Myocyte (in vitro differentiated cells): ENCODE data around the gene UBR1. TPM values are rescaled to one million over a fixed set of nuclear protein-coding genes. Genes with fewer than 3 reads are reported as not detected.

ENCODE experiments used
- DNase-seq: peaks from one replicate; pipeline ENCODE4 v3.0.0-alpha.2; 2012; ENCODE audit warnings: low read depth
- total RNA-seq: library from RNA; depleted of rRNA; stranded (reverse); fragments of >200 nt; gene quantifications from 2 replicates; pipeline ENCODE4 v1.2.3, GENCODE V29; 2014

The UBR1 gene
- total RNA-seq, 1 donor from 2014 or later: 40.0 TPM

- no peak for DNase-seq
Measured at GRCh38 chr15:43107751-43108150, 1.9 kb upstream of the UBR1 start.

DNA sequence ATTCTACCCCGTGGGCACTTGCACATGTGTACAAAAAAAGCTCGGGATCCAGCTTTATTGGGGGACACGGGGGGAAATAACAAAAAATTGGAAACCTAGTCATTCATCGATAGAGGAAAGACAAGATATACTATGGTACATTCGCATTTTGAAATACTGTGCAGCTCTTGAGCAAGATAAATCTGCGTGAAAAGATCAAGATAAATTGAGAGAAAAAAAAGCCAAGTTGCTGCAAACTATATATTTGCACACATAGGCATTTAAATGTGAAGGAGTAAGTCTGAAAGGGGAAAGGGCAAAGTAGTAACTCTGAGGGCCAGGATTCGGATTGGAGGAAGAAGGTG lies 620 bp upstream of the UBR1 start:
- no peak for DNase-seq

DNA sequence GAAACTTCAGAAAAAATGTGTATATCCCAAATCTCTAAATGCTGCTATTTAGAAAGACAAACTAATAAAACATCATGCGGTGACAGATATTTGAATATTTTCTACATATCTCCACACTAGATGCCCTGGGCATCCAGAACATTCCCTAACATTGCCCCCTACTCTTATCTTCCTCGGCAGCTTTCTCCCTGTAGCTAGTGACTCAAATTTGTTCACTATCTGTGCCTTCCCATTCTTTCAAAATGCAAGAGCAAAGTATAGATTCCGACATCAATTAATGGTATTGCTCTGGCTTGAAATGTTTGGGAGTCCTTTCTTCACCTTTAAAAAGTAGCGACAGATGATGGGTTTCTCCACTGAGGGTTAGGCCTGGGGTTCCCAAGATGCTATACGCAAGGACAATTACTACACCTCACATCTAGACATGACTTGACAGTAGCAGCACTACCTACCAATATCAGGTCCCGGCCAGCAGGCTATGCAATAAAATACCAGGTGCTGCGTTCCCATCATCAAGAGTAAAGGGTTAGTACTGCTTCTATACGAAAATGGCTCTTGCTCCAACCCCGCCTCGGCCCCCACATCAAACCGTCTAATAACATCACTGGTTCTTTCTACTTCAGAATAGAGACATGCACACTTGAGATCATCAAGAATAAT lies 631 bp downstream of the UBR1 start:
- peak; percentile 12 for DNase-seq

GRCh38 chr15:43104426-43104825 lies 1.4 kb downstream of the UBR1 start:
- no peak for DNase-seq

DNA sequence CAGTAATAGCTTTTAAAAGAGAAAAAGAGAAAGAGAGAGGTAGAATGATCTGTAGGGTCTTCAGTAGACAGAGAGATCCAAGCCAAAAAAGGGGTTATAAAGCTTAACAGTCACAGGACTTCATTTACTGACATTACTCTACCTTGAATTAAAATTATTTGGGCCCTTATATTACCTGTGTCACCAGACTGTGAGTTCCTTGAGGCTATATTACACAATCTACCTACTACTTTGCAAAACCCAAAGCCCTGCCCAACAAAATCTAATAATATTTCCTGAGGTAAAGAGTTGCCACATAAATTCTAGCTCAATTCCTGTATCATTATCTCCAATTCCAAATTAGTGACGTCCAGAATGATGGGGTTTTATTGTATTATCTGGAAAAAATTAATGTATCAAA lies 1.9 kb downstream of the UBR1 start:
- DNase-seq: no peak

DNA sequence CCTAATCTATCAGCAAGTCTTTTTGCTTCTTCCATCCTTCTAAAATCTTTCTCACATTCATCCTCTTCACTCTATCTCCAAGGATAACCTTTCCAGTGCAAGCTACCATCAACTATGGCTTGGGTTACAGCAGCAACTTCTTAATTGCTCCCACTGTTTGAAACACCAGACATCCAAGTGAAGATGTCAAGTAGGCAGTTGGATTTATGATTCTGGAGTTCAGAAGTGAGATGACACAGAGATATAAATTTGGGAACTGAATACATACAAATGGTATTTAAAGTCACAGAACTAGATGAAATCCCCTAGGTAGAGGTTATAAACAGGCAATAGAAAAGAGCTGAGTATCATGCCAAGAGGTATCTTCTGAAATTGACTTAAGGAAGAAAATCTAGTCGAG lies 3.7 kb downstream of the UBR1 start:
- peak; percentile 30 for DNase-seq

GRCh38 chr15:43100971-43101370 lies 4.9 kb downstream of the UBR1 start:
- no peak for DNase-seq

DNA sequence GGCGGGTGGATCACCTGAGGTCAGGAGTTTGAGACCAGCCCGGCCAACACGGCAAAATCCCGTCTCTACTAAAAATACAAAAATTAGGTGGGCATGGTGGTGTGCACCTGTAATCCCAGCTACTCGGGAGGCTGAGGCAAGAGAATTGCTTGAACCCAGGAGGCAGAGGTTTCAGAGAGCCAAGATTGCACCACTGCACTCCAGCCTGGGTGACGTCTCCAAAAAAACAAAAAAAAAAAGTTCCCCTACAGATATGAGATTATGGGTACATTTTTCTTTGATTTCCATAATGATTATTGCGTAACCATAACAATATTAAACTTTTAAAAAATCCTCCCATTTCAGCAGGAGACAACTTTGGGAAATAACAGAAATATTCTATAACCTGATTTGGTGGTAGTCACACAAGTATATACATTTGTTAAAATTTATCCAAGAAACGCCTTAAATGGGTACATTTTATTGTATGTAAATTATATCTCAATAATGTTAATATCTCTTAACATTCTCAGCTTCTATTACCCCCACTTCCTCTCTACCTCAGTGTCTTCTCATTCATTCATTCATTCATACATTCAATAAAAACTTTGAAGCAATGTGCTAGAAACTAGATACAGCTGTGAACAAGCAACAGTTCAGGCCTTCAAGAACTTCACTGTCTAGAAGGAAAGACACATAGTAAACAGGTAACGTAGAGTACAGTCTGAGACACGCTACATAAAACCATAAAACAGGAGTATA lies 6.6 kb downstream of the UBR1 start:
- DNase-seq: no peak

- no peak for DNase-seq
Measured at GRCh38 chr15:43096411-43096810, 9.4 kb downstream of the UBR1 start.

DNA sequence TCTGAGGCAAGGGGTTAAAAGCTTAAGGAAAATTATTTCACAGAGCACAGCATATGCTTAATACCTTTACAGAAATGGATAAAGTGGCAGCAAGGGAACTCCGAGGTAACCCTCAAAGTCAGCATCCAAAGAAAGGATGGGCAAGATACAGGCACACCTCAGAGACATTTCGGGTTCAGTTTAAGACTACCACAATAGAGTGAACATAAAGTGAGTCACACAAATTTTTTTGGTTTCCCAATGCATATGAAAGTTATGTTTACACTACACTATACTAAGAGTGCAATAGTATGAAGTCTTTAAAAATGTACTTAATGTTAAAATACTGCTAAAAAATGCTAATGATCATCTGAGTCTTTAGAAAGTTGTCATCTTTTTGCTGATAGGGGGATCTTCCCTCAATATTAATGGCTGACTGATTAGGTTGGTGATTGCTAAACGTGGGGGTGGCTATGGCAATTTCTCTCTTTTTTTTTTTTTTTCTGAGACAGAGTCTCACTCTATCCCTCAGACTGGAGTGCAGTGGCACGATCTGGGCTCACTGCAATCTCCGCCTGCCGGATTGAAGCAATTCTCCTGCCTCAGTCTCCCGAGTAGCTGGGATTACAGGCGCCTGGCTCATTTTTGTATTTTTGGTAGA lies 10.0 kb downstream of the UBR1 start:
- DNase-seq: no peak

GRCh38 chr15:43095243-43095642 lies 10.6 kb downstream of the UBR1 start:
- no peak for DNase-seq

DNA sequence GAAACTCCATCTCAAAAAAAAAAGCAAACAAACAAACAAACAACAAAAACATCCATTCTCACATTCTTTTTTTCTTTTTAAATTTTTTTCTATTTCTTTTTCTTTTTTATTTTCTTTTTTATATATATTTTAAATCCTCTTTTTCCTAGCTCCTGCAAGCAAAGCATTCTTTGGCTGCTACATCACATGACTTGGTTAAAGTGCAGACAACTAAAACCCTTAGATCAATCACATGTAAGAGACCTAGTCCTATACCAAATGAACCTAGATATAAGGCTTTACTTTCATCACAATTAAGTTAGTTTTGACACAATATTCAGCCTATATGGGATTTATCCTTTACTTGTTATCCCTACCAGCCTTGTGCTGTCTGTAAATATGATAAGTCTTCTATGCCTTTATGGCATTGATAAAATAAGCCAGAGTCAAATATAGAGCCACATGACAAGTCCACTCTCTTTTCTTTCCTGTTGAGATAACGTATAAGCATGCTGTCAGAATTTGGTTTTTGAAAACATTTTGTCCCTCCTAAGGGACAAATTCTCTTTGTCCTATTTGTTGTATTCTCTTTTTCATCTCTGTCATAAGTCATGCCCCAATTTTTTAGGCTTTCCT lies 11.3 kb downstream of the UBR1 start:
- DNase-seq: no peak

- peak; percentile 72 for DNase-seq
Measured at GRCh38 chr15:43093026-43093425, 12.8 kb downstream of the UBR1 start.

DNA sequence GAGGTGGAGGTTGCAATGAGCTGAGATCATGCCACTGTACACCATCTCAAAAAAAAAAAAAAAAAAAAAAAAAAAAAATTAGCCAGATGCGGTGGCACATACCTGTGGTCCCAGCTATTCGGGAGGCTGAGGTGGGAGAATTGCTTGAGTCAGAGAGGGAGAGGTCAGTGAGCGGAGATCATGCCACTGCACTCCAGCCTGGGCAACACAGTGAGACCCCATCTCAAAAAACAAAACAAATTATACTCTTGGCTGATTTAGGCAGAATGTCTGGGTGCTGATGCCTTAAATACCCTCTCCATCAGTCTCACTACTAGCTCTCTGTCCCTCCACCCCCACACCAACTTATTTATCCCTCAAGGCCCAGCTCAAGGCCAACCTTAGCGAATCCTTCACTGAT lies 14.0 kb downstream of the UBR1 start:
- DNase-seq: no peak

- no peak for DNase-seq
Measured at GRCh38 chr15:43086551-43086950, 19.3 kb downstream of the UBR1 start.

GRCh38 chr15:43085921-43086320 lies 19.9 kb downstream of the UBR1 start:
- no peak for DNase-seq

DNA sequence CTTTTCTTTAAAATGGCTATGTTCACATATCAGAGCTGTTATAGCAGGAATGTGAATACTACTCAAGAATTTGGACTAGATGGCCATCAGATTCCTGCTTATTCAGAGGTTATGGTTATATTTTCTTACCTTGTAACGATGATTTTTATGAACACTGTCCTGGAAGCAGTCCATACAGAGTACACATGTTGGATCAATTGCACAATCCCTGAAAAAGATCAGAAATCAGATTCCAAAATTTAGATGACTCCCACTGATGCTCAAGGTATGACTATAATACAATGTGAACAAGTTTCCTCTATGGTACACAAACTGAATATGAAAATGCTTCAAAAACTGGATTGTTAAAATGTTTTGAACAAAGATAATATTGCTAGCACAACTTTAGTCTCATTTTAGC lies 23.3 kb downstream of the UBR1 start:
- no peak for DNase-seq

- DNase-seq: no peak
Measured at GRCh38 chr15:43081283-43081682, 24.6 kb downstream of the UBR1 start.

DNA sequence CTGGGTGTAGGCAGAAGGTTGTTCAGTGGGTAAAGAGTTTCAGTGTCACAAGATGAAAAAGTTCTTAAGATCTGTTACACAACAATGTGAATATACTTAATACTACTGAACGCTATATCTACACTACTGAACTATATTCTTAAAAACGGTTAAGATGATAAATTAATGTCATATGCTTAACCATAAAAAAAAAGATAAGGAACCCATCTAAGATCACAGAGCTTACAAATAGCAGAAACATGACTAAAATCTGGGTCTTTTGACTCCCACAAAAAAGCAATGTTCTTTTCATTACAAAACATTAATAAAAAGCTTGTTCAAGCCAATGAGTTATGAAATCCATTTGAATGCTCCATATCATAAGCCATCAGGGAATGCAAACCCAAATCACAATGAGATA lies 34.4 kb downstream of the UBR1 start:
- DNase-seq: no peak

DNA sequence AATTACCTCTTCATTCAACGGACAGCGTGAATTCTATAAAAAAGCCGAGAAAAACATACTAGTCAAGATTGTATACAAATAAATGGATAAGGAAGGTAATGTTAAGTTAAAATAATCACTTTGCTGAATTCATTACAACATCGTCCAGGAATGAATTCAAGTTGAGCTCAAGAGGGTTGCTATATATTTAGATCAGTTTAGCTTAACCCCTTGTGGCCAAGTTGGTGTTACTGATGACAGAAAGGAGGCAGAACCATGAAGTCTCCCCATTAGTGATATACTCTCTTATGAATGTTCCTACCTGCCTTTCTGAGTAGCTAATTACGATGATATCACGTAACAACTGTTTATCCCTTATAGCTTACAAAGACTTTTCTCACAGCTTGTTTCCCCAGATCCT lies 34.9 kb downstream of the UBR1 start:
- no peak for DNase-seq

GRCh38 chr15:43070249-43070648 lies 35.6 kb downstream of the UBR1 start:
- no peak for DNase-seq

DNA sequence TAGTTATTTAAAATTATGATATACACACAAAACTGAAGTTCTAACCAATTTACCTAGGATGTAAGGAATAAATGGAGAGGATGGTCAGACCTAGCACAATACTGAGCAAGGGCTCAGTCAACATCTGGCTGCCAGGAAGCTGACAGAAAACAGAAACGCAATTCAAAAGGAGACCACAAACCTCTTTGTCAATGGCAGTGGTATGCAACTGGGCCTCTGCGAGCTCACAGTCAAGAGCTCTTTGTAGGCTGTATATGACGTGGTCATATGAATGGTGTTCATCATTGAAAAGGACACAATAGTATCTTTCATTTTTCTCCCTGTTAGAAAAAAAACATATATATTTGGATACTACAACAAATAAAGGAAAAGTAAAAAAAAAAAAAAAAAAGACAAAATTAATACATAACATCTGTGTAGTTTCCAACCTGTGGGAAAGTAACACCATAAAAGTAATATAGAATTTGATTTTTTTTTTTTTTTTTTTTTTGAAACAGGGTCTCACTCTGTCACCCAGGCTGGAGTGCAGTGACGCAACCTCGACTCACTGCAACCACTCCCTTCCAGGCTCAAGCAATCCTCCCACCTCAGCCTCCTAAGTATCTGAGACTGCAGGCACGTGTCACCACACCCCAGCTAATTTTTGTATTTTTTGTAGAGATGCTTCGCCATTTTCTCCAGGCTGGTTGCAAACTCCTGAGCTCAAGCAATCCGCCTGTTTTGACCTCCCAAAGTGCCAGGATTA lies 37.9 kb downstream of the UBR1 start:
- DNase-seq: no peak
